GM10248 (cell line): Measurements from ENCODE around the gene OXCT1.

Experiments
- CTCF ChIA-PET: fragments of 300-600 bp; sonication (Branson Sonifier 250); formaldehyde crosslinking; extraction: SDS; loops from one replicate; lab custom pipeline; 2021; ENCODE audit warnings: antibody characterized with exemption; lab: Yijun Ruan, JAX
- POLR2A ChIA-PET: fragments of 350-650 bp; sonication (Branson Sonifier 250); formaldehyde crosslinking; extraction: SDS; loops from one replicate; lab custom pipeline; 2020; ENCODE audit warnings: antibody characterized with exemption; lab: Yijun Ruan, JAX
- DNase-seq: peaks from one replicate; pipeline ENCODE4 v3.0.0; 2012; ENCODE audit errors: extremely low spot score
- CTCF ChIP-seq: IDR thresholded peaks from 2 replicates; pipeline ENCODE4 v1.5.1; 2012; ENCODE audit warnings: mild to moderate bottlenecking, low read depth; ENCODE audit errors: extremely low read depth, missing control alignments, control extremely low read depth

OXCT1 gene

GRCh38 chr5:41863871-41864486 is 6.2 kb downstream of the OXCT1 start:
- ChIA-PET CTCF (interaction anchor here (0.6 to 5.7 kb wide), 6 partner anchors 7 to 903 kb away, joined by 3 to 76 read pairs (median 4); no protein-coding TSS in a partner anchor), POLR2A (no interaction called here)
- no peak for TF ChIP-seq CTCF
- no peak for DNase-seq

DNA sequence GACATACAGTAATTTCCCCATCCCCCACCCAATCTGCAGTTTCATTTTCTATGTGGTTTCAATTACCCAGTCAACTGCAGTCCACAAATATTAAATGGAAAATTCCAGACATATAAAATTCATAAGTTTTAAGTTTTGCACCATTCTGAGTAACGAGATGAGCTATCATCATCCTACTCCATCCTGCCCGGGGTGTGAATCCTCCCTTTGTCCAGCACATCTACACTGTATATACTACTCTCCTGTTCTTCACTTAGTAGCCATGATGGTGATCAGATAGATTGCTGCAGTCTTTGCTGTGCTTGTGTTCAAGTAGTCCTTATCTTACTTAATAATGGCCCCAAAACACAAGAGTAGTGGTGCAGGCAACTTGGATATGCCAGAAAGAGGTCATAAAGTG is 11.3 kb downstream of the OXCT1 start:
- no peak for DNase-seq
- CTCF ChIA-PET = interaction anchor here (0.6 to 11.0 kb wide), 7 partner anchors 8 to 725 kb away, joined by 3 to 269 read pairs (median 3); no protein-coding TSS in a partner anchor
- POLR2A ChIA-PET = no interaction called here
- TF ChIP-seq CTCF = no peak

GRCh38 chr5:41857989-41858388 is 12.2 kb downstream of the OXCT1 start:
- ChIA-PET POLR2A (no interaction called here), CTCF (interaction anchor here (0.8 to 11.0 kb wide), 11 partner anchors 9 to 1032 kb away, joined by 3 to 269 read pairs (median 5); partner anchors contain the start of genes FBXO4 and RIMOC1)
- DNase-seq = no peak
- no peak for TF ChIP-seq CTCF

- peak; percentile 82 for TF ChIP-seq CTCF
- DNase-seq = peak; percentile 54
- ChIA-PET CTCF (interaction anchor here (0.6 to 11.0 kb wide), 45 partner anchors 10 to 1033 kb away, joined by 3 to 269 read pairs (median 4); partner anchors contain the start of genes FBXO4, OXCT1 and RIMOC1), POLR2A (interaction anchor here (1.0 kb wide), 1 partner anchor 201 kb away, joined by 4 read pairs; no protein-coding TSS in a partner anchor)
Observed at GRCh38 chr5:41856644-41857491, 13.4 kb downstream of the OXCT1 start.

GRCh38 chr5:41852293-41852692 is 17.9 kb downstream of the OXCT1 start:
- POLR2A ChIA-PET = no interaction called here
- no peak for TF ChIP-seq CTCF
- no peak for DNase-seq
- CTCF ChIA-PET = interaction anchor here (1.8 to 11.0 kb wide), 3 partner anchors 12 to 205 kb away, joined by 4 to 269 read pairs (median 5); no protein-coding TSS in a partner anchor

DNA sequence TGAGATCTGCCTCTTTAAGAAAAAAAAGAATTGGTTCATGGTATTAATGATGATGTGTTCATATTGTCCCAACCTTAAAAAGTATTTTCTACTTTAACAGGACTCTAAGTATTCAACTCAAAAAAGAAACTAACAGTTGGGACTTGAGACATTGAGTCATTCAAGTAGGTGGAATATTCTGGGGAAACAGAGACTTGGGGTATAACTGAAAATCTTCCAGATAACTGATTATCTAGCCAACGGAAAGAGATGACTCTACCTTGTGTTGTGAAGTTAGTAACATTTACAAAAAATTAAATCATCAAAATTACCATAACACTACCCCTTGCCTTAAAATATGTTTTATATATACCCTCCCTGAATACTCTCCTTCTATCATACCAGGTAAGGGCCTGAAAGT is 19.1 kb downstream of the OXCT1 start:
- TF ChIP-seq CTCF = no peak
- DNase-seq = no peak
- ChIA-PET CTCF (interaction anchor here (0.9 to 2.8 kb wide), 2 partner anchors 41 to 207 kb away, joined by 3 to 11 read pairs; no protein-coding TSS in a partner anchor), POLR2A (no interaction called here)
